ENCODE data around the gene CEP43. TPM values are rescaled to one million over a fixed set of nuclear protein-coding genes. Genes with fewer than 3 reads are reported as not detected.

CEP43 gene
- total RNA-seq, 1 donor from 2014 or later: 9.1 TPM

DNA sequence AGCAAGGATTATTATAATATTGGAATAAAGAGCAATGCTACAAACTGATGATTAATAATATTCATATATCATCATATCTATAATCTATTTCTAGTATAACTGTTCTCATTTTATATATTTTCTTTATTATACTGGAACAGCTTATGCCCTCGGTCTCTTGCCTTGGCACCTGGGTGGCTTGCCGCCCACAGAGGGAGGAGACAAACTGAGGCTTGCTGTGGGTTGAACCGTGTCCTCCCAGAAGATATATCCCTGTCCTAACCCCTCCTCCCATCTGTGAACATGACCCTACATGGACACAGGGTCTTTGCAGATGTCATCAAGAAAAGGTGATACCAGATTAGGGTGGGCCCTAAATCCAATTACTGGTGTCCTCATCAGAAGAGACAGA lies 47.5 kb upstream of the CEP43 start:
- no peak overlapping the region for H3K27ac ChIP-seq
- TF ChIP-seq POLR2AphosphoS5 (IDR thresholded peaks at IDR 0.05; ENCODE audit: insufficient read depth in 1 of 2, low read depth in 1 of 2) (no peak), POLR2A (IDR thresholded peaks at IDR 0.05) (no peak)
- TF ChIP-seq, protein P1, sequence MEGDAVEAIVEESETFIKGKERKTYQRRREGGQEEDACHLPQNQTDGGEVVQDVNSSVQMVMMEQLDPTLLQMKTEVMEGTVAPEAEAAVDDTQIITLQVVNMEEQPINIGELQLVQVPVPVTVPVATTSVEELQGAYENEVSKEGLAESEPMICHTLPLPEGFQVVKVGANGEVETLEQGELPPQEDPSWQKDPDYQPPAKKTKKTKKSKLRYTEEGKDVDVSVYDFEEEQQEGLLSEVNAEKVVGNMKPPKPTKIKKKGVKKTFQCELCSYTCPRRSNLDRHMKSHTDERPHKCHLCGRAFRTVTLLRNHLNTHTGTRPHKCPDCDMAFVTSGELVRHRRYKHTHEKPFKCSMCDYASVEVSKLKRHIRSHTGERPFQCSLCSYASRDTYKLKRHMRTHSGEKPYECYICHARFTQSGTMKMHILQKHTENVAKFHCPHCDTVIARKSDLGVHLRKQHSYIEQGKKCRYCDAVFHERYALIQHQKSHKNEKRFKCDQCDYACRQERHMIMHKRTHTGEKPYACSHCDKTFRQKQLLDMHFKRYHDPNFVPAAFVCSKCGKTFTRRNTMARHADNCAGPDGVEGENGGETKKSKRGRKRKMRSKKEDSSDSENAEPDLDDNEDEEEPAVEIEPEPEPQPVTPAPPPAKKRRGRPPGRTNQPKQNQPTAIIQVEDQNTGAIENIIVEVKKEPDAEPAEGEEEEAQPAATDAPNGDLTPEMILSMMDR (IDR thresholded peaks at IDR 0.05): no peak
- H3K4me3 ChIP-seq: no peak overlapping the region
- peaks cover 0 to 8% of the 10 kb centered on the region in 2 donors for H3K36me3 ChIP-seq
- DNase-seq (ENCODE audit: extremely low spot score in 2 of 2): no peak
- no peaks in the 10 kb centered on the region for H3K9me3 ChIP-seq
- H3K4me1 ChIP-seq: peaks cover 41% of the 10 kb centered on the region
- H3K27me3 ChIP-seq: no peaks in the 10 kb centered on the region
- intact Hi-C loops (cut with DNase I): no loop called here

DNA sequence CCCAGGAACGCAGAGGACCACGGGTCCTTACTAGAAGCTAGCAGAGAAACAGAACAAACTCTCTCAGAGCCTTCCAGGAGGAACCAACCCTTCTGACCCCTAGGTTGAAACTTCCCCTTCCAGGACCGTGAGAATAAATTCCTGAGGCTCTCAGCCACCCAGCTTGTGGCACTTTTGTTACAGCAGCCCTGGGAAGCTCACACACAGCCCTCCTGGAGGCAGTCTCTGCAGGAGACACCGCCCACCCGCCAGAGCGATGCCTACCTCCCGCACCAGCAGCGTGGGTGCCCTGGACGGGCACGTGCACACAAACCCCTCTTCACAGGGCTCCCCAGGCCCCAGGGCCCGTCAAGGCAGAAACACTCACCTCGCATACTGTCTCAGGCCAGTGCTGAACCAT lies 47.1 kb upstream of the CEP43 start:
- intact Hi-C loops (cut with DNase I): no loop called here
- peaks cover 46% of the 10 kb centered on the region for H3K4me1 ChIP-seq
- H3K27me3 ChIP-seq: no peaks in the 10 kb centered on the region
- no peaks in the 10 kb centered on the region for H3K9me3 ChIP-seq
- TF ChIP-seq, protein P1 (IDR thresholded peaks at IDR 0.05): no peak
- TF ChIP-seq POLR2AphosphoS5 (IDR thresholded peaks at IDR 0.05; ENCODE audit: insufficient read depth in 1 of 2, low read depth in 1 of 2) (no peak), POLR2A (IDR thresholded peaks at IDR 0.05) (no peak)
- H3K36me3 ChIP-seq: peaks cover 0 to 4% of the 10 kb centered on the region in 2 donors
- H3K27ac ChIP-seq: no peak overlapping the region
- no peak overlapping the region for H3K4me3 ChIP-seq
- no peak for DNase-seq (ENCODE audit: extremely low spot score in 2 of 2)

DNA sequence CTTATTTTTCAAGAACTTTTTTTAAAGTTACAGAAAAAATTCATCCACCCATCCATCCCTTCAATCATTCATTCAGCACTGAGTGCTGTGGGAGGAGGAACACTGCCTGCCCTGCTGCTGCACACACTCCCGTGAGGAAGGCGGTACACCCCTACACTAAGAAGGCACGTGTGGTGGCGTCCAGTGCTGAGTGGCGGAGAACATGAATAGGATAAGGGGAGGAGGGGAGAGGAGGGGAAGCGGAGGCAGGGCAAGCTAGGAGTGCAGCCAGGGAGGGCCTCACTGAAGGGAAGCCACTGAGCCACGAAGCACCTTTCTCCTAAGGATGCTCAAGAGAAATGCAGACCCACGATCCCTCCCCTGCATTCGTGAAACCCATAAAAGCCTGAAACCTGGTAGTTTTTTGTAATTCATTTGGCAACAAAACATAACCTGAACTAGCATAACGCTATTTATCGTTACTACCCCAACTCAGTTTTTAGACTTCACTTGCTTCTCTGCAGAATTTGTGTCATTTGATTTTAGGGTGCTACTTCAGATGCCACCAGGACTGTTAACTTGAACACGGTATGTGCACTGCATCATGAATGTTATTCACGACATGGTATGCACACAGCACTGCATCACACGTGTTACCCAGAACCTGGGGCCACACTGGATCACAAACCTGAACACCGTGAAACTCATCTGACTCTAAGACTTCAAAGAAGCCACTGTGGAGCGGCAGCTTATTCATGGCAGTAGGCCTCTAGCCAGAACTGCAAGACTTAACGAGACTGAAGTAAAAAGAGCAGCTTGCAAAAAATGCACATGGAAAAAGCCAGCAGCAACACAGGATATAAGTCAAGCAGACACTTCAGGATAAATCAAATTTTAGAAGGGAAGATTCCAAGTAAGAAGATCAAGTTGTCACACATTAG lies 46.4 kb upstream of the CEP43 start:
- Histone ChIP-seq H3K4me1 (peaks cover 52% of the 10 kb centered on the region), H3K9me3 (no peaks in the 10 kb centered on the region), H3K4me3 (no peak overlapping the region), H3K27me3 (no peaks in the 10 kb centered on the region), H3K27ac (no peak overlapping the region), H3K36me3 (no peaks in the 10 kb centered on the region)
- DNase-seq (ENCODE audit: extremely low spot score in 2 of 2): no peak
- no peak for TF ChIP-seq POLR2AphosphoS5 (IDR thresholded peaks at IDR 0.05; ENCODE audit: insufficient read depth in 1 of 2, low read depth in 1 of 2)
- TF ChIP-seq, protein P1 (IDR thresholded peaks at IDR 0.05): no peak
- TF ChIP-seq POLR2A (IDR thresholded peaks at IDR 0.05): no peak
- intact Hi-C loops (cut with DNase I): no loop called here

DNA sequence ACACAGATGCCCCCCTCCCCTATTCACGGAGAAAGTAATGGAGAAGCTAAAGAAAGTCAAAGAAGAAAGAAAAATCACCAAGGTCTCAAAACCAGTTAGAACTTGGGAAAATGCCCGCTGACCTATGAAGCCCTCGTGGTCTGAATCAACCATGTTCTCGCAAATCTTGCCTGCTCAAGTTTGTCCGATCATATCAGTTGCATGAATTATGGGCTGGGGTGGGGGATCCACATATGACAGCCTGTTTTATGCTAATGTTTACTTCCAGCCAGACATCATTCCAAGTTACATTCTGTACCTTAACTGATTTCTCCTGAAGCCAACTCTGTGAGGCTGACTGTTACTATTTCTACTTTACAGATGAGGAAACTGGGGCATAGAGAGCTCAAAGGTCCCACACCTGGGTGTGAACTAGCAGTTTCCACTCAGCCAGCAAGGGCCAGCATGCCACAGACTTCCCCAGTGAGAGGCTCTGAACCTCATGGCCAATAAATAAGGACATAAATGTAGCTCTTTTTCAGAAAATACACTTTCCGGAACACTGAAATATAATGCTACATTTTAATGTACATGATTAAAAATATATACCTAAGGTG lies 45.0 kb upstream of the CEP43 start:
- no peak overlapping the region for H3K27ac ChIP-seq
- no peaks in the 10 kb centered on the region for H3K9me3 ChIP-seq
- no peaks in the 10 kb centered on the region for H3K27me3 ChIP-seq
- TF ChIP-seq POLR2A (IDR thresholded peaks at IDR 0.05): no peak
- TF ChIP-seq, protein P1 (IDR thresholded peaks at IDR 0.05): no peak
- peaks cover 57% of the 10 kb centered on the region for H3K4me1 ChIP-seq
- intact Hi-C loops (cut with DNase I): no loop called here
- no peak for DNase-seq (ENCODE audit: extremely low spot score in 2 of 2)
- H3K36me3 ChIP-seq: no peaks in the 10 kb centered on the region
- H3K4me3 ChIP-seq: no peak overlapping the region

All from vagina (tissue), 2 donors.